Cortex of kidney (tissue), 1 donor: ENCODE results near the gene IFNA5.

Experiments
- DNase-seq: peaks from one replicate; lab custom pipeline; 2025; lab: John Stamatoyannopoulos, UW

IFNA5 gene

GRCh38 chr9:21305213-21305612 lies at the start of gene IFNA5:
Gene IFNA5, minus strand, starts transcription at chr9:21305313. Its CDS starts 57 bp downstream, at chr9:21305256.
- no peak for DNase-seq

DNA sequence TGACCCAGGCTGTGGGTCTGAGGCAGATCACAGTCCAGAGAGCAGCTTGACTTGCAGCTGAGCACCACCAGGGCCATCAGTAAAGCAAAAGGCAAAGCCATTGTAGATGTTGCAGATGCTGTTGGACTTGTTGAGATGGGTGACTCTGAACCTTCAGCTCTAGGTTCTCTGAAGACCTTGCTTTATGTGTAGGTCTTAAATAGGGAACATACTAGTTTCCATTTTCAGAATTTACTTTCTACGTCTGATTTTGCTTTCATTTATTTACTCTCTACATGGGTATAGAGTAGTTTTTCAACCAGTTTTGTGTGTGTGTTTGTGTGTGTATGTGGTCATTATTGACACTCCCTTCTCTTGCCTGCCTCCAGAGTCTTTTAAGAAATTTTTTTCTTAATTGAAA lies 45.7 kb upstream of the IFNA5 start, which contains the start of gene IFNA6:
IFNA6 (minus strand) TSS at position 101 of the 400 bp plus-strand sequence; CDS start at position 101, 0 bp downstream.
- no peak for DNase-seq

DNA sequence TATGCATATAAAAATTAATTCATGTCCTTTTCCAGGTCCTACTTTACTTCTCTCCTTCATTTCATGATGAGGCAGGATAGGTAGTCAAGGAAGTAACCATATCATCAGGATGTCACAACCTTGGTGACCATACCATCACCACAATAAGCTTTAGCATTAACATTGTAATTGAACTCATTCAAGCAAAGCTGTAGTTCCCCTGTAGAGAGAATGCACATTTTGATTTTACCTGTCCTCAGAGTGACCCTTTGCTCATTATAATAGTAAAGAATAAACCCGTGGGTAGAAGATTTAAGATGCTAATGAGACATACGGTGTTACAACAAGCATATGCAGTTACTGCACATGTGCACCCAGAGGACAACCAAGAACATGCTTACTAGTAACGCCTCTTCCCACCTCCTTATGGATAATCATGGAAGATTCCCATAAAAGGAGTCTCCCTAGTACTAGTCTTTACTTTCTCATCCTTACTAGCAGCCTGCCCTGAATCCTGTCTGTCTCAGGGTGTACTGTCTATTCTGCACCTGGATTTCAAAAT lies 43.4 kb upstream of the IFNA5 start:
- no peak for DNase-seq

DNA sequence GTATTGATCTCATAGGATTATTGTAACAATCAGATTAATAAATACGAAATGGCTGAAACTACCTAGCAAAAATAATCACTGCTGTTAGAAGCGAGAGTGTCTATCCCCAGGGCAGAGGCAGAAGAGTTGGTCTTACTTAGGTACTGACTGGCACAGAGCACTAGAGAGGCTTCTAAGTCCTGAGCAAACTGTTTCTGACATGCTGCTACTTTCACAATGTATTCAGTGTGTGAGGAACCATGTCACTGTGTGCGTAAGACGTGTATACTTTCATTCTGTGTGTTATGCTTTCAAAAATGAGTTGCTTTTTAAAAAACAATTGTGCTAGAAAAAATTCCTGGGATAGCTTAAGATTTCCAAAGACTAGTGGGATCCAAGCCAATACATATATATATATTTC lies 35.6 kb upstream of the IFNA5 start:
- DNase-seq: no peak

GRCh38 chr9:21336457-21336856 lies 31.3 kb upstream of the IFNA5 start:
- DNase-seq: no peak

GRCh38 chr9:21334701-21335632 lies 29.9 kb upstream of the IFNA5 start, which contains the start of gene KLHL9:
Gene KLHL9, minus strand, starts transcription at chr9:21335404. Its CDS starts 545 bp downstream, at chr9:21334859.
- DNase-seq: no peak

DNA sequence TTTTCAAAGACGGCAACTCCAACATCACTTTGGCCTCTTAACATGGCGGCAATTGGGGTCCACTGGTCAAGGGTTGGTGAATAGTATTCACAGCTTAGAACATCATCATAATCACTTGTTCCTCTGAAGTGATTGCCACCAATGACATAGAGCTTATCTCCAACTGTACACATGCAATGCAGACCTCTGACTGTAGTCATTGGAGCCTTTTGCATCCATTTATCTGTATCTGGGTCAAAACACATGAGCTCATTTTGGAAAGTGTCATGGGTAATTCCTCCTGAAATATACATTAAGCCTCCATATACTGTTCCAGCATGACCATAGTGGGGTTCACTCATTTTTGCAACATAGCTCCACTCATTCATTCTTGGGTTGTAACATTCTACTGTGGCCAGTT lies 28.1 kb upstream of the IFNA5 start:
- no peak for DNase-seq

DNA sequence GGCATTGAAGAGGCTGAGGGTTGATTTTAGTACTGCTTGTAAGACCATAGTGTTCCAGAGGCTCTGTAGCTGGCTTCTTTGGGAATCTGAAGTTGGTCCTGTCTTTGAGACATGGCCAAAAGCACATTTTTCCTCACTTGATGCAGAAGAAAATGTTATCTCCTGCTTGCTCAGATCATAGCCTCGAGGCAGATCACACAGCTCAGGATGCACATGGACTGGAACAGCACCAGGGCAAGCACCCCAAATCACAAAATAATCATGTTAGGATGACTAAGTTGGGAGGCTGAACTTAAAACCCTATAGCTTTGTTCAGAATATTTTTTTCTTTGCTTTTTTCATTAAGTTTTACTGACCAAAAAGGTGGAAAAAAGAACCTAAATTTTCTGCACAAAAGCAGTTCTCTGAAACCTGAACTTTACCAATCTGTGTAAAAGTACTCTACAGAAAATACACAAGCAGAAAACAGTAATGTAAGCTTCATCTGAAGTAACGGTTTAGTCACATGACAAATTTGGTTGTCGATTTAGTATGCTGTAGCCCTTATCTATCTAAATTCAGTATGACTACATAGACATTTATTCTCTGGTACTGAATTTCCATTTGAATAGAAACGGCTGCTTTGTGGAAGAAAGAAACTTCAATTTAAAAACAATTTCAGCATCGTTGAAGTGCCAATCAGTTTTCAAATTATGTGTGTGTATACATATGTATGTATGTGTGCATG lies 26.7 kb upstream of the IFNA5 start:
- DNase-seq: no peak

GRCh38 chr9:21326526-21327139 lies 21.5 kb upstream of the IFNA5 start:
- no peak for DNase-seq

DNA sequence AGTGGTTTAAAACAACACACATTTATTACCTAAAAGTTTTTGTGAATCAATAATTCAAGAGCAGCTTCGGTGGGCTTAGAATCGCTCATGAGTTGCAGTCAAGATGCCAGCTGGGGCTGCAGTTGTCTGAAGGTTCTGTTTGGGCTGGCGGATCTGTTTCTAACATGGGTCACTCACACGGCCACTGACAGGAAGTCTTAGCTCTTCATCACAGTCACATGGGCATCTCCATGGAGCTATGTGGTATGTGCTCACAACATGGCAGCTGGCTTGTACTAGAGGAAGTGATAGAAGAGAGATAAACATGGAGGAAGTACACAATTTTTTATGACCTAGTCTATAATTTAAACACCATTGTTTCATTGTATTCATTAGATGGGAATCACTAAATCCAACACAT lies 18.9 kb upstream of the IFNA5 start:
- no peak for DNase-seq

GRCh38 chr9:21322911-21323461 lies 17.9 kb upstream of the IFNA5 start:
- DNase-seq: no peak

GRCh38 chr9:21320465-21320864 lies 15.4 kb upstream of the IFNA5 start:
- DNase-seq: no peak

- no peak for DNase-seq
These were observed 13.1 kb upstream of the IFNA5 start for GRCh38 chr9:21317956-21318923.

DNA sequence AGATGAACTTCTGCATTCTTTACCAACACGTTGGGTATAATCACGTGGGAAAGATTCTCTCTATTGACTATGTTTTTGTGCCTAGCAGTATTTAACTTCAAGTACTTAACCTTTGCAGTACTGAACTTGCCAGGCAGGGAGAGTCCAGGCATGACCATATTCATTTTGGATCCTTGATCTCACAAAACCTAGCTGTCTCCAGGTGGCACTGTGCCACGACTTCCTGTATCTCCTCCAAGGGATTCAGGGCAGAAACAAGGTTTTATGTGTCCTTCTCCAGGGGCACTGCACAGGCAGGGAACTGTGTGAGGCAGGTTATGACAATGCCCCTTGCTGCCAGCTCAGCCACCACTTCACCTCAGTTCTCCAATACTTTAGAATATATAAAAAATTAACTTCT lies 11.7 kb upstream of the IFNA5 start:
- DNase-seq: no peak

DNA sequence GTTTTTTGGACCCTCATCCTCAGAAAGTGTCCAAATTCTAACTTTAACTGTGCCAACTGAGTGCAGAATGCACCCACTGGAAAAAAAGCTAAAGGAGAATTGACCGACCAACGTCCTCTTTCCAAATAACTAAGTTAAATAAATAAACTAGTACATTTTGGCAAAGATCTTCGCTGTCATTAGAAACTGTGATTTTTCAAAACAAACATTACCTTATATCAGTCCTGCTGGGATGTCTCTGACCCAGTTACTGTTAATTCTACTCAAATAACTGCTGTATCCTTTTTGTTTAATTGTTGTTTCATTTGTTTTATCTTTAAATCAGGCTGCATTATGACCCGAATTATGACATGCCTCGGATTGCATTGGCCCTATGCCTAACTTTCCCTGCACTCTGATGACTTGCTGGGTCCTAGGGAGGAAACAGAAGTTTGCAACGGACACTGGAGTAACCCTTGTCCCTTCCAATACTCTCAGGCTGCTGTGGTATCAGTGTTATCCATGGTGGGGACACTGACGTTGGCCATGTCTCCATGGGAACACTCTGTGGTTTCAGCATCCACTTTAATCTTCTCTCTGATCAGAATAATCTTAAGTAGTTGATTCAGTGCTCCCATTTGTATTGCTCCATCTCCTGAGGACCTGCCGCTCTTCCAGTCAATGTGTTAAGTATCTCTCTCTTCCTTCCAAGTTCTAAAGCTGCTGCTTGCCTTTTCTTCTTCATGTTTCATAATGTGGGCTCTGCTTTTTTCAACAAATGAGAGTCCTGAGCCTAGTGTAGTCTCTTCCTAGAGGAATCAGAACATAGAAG lies 11.1 kb upstream of the IFNA5 start:
- no peak for DNase-seq

- no peak for DNase-seq
These were observed 9.0 kb upstream of the IFNA5 start for GRCh38 chr9:21314152-21314551.

GRCh38 chr9:21311889-21312288 lies 6.8 kb upstream of the IFNA5 start:
- no peak for DNase-seq

DNA sequence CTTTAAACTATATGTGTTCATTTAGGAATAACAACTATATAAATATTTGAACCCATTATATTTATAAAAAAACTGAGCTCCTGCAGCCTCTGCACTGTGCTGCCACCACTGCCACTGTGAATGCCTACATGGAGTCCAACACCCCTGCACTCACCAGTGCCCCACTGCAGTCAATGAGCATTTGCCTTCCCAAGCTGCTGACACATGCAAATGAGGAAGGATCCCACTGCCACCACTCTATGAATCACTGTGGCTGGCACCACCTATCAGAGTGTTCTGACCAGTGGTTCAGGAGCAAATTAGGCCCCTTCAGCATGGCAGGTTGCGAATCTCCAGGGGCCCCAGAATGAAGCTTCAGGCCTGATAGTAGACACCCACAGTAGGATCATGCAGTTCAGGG lies 9.1 kb downstream of the IFNA5 start:
- no peak for DNase-seq

GRCh38 chr9:21294904-21295538 lies 10.1 kb downstream of the IFNA5 start:
- DNase-seq: no peak
